ENCODE data around the gene ABHD15.

Gene ABHD15

GRCh38 chr17:29566473-29567303, at the start of gene ABHD15:
Gene ABHD15, minus strand, starts transcription at chr17:29567037. Its CDS starts 71 bp downstream, at chr17:29566966.
- peak; percentile 69 for ATAC-seq
- TF ChIP-seq ZFP3 (CRISPR knock-in tag; IDR thresholded peaks at IDR 0.05) (no peak), TSHZ2 (CRISPR knock-in tag; IDR thresholded peaks at IDR 0.05) (no peak), PATZ1 (CRISPR knock-in tag; IDR thresholded peaks at IDR 0.05; ENCODE audit: borderline replicate concordance) (no peak), TCF4 (CRISPR knock-in tag; IDR thresholded peaks at IDR 0.05; ENCODE audit: borderline replicate concordance) (no peak), POU6F1 (CRISPR knock-in tag; IDR thresholded peaks at IDR 0.05; ENCODE audit: borderline replicate concordance, low read depth) (no peak), ISL1 (CRISPR knock-in tag; IDR thresholded peaks at IDR 0.05) (no peak), PPARA (CRISPR knock-in tag; IDR thresholded peaks at IDR 0.05; ENCODE audit: borderline replicate concordance) (no peak), ZC3H10 (CRISPR knock-in tag; IDR thresholded peaks at IDR 0.05) (no peak), ZNF70 (CRISPR knock-in tag; IDR thresholded peaks at IDR 0.05) (no peak)

GRCh38 chr17:29615492-29616299, 48.9 kb upstream of the ABHD15 start:
- TF ChIP-seq CSDC2 (CRISPR knock-in tag; IDR thresholded peaks at IDR 0.05) (no peak), OSR1 (CRISPR knock-in tag; IDR thresholded peaks at IDR 0.05) (no peak), TCF4 (CRISPR knock-in tag; IDR thresholded peaks at IDR 0.05; ENCODE audit: borderline replicate concordance) (no peak), POU6F1 (CRISPR knock-in tag; IDR thresholded peaks at IDR 0.05; ENCODE audit: borderline replicate concordance, low read depth) (no peak), RARB (CRISPR knock-in tag; IDR thresholded peaks at IDR 0.05) (no peak), CREB5 (CRISPR knock-in tag; IDR thresholded peaks at IDR 0.05; ENCODE audit: low read depth) (no peak), SNAI2 (CRISPR knock-in tag; IDR thresholded peaks at IDR 0.05) (no peak), PATZ1 (CRISPR knock-in tag; IDR thresholded peaks at IDR 0.05; ENCODE audit: borderline replicate concordance) (no peak), ARNTL (CRISPR knock-in tag; IDR thresholded peaks at IDR 0.05; ENCODE audit: borderline replicate concordance, low read depth) (no peak), PPARA (CRISPR knock-in tag; IDR thresholded peaks at IDR 0.05; ENCODE audit: borderline replicate concordance) (no peak), ZNF70 (CRISPR knock-in tag; IDR thresholded peaks at IDR 0.05) (no peak), ZNF8 (CRISPR knock-in tag; IDR thresholded peaks at IDR 0.05) (no peak), ZFP30 (CRISPR knock-in tag; IDR thresholded peaks at IDR 0.05) (no peak), TSHZ2 (CRISPR knock-in tag; IDR thresholded peaks at IDR 0.05) (no peak), ISL1 (CRISPR knock-in tag; IDR thresholded peaks at IDR 0.05) (no peak), ZC3H10 (CRISPR knock-in tag; IDR thresholded peaks at IDR 0.05) (no peak), GLIS3 (CRISPR knock-in tag; IDR thresholded peaks at IDR 0.05) (no peak), ZFP3 (CRISPR knock-in tag; IDR thresholded peaks at IDR 0.05) (no peak), CSRNP3 (CRISPR knock-in tag; IDR thresholded peaks at IDR 0.05) (no peak)
- no peak for ATAC-seq

Data from SK-N-SH treated with all-trans-retinoic acid at 6 μM for 48 hours (cell line).